ENCODE results near the gene SPSB1. TPM values are rescaled to one million over a fixed set of nuclear protein-coding genes. Genes with fewer than 3 reads are reported as not detected.

SPSB1 gene
- total and polyA plus RNA-seq, 2 experiments from 2014 or later, result 2.4 to 6.8 TPM

DNA sequence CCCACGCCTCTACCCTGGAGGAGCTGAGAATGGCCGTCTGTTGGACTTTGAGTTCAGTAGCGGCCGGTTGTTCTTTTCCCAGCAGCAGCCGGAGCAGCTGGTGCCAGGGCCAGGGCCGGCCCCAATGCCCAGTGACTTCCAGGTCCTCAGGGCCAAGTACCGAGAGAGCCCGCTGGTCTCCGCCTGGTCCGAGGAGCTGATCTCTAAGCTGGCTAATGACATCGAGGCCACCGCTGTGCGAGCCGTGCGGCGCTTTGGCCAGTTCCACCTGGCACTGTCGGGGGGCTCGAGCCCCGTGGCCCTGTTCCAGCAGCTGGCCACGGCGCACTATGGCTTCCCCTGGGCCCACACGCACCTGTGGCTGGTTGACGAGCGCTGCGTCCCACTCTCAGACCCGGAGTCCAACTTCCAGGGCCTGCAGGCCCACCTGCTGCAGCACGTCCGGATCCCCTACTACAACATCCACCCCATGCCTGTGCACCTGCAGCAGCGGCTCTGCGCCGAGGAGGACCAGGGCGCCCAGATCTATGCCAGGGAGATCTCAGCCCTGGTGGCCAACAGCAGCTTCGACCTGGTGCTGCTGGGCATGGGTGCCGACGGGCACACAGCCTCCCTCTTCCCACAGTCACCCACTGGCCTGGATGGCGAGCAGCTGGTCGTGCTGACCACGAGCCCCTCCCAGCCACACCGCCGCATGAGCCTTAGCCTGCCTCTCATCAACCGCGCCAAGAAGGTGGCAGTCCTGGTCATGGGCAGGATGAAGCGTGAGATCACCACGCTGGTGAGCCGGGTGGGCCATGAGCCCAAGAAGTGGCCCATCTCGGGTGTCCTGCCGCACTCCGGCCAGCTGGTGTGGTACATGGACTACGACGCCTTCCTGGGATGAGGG, 28.5 kb upstream of the SPSB1 start:
- no peak overlapping the region for H3K27ac Mint-ChIP-seq
- no peak overlapping the region for H3K4me2 ChIP-seq
- peaks cover 20% of the 10 kb centered on the region for H3K36me3 Mint-ChIP-seq (ENCODE audit: low read depth)
- peaks cover 12% of the 10 kb centered on the region for H3K27me3 Mint-ChIP-seq (ENCODE audit: insufficient read depth, low read depth, poor library complexity)
- H3K4me3 Mint-ChIP-seq, result no peak overlapping the region
- no peaks in the 10 kb centered on the region for H3K4me1 ChIP-seq (ENCODE audit: insufficient read depth)
- TF ChIP-seq JUNB (IDR thresholded peaks at IDR 0.05; ENCODE audit: unreplicated experiment) (no peak), NANOG (IDR thresholded peaks at IDR 0.05; ENCODE audit: borderline replicate concordance) (no peak), STAT1 (IDR thresholded peaks at IDR 0.05; ENCODE audit: unreplicated experiment) (no peak)
- no peaks in the 10 kb centered on the region for H3K79me2 ChIP-seq (replicated peaks; ENCODE audit: insufficient read depth)
- H3K9me3 Mint-ChIP-seq, result peaks cover 21% of the 10 kb centered on the region
- DNase-seq (ENCODE audit: low spot score) (no peak), ATAC-seq (no peak)
- peaks cover 3% of the 10 kb centered on the region; the same call in 1 of the 3 replicates for H3K4me1 Mint-ChIP-seq
- H3K9me2 ChIP-seq (ENCODE audit: insufficient read depth), result no peaks in the 10 kb centered on the region; the same call in 1 of the 2 replicates
- no peak overlapping the region for H3K4me3 ChIP-seq
- H3K27me3 ChIP-seq (ENCODE audit: insufficient read depth), result no peaks in the 10 kb centered on the region
- no peaks in the 10 kb centered on the region for H4K20me1 ChIP-seq (replicated peaks; ENCODE audit: insufficient read depth)
- peaks cover 10% of the 10 kb centered on the region; the same call in 1 of the 2 replicates for H3F3A ChIP-seq (replicated peaks; ENCODE audit: low read depth)
- no peaks in the 10 kb centered on the region for H3K36me3 ChIP-seq (ENCODE audit: insufficient read depth)
- no peak overlapping the region for H2AFZ ChIP-seq
- no peak overlapping the region for H3K27ac ChIP-seq (ENCODE audit: low read depth)

DNA sequence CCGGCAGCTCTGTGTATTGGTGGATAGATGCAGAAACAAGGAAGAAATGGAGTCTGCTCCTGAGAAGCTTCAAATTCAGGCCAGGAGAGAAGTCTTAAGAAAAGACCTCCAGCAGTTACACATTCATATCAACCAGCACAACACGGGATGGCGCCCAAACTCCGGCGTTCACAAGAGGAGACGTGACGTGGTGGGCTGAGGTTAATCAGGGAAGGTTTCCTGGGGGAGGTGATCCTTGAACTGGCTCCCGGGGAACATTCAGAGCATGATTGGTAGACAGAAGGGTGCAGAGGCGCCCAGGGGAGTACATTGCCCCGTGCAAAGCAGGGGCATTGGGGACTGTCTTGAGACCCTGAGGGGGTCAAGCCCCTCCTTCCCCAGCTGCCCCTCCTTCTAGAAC, 27.7 kb upstream of the SPSB1 start:
- peaks cover 3% of the 10 kb centered on the region; the same call in 1 of the 2 replicates for H3F3A ChIP-seq (replicated peaks; ENCODE audit: low read depth)
- H3K9me2 ChIP-seq (ENCODE audit: insufficient read depth), result no peaks in the 10 kb centered on the region; the same call in 1 of the 2 replicates
- no peak overlapping the region for H3K4me2 ChIP-seq
- Mint-ChIP-seq H3K36me3 (ENCODE audit: low read depth) (peaks cover 11% of the 10 kb centered on the region), H3K27me3 (ENCODE audit: insufficient read depth, low read depth, poor library complexity) (peaks cover 13% of the 10 kb centered on the region), H3K27ac (no peak overlapping the region), H3K4me1 (peaks cover 8% of the 10 kb centered on the region; the same call in 2 of the 3 replicates), H3K4me3 (no peak overlapping the region), H3K9me3 (peaks cover 13% of the 10 kb centered on the region)
- H3K27ac ChIP-seq (ENCODE audit: low read depth), result no peak overlapping the region
- H2AFZ ChIP-seq, result no peak overlapping the region
- H3K4me3 ChIP-seq, result no peak overlapping the region
- H3K27me3 ChIP-seq (ENCODE audit: insufficient read depth), result no peaks in the 10 kb centered on the region
- ATAC-seq (no peak), DNase-seq (ENCODE audit: low spot score) (no peak)
- no peaks in the 10 kb centered on the region for H4K20me1 ChIP-seq (replicated peaks; ENCODE audit: insufficient read depth)
- no peaks in the 10 kb centered on the region for H3K79me2 ChIP-seq (replicated peaks; ENCODE audit: insufficient read depth)
- H3K36me3 ChIP-seq (ENCODE audit: insufficient read depth), result no peaks in the 10 kb centered on the region
- peaks cover under 1% of the 10 kb centered on the region; the same call in 1 of the 2 replicates for H3K4me1 ChIP-seq (ENCODE audit: insufficient read depth)
- TF ChIP-seq, protein P1, sequence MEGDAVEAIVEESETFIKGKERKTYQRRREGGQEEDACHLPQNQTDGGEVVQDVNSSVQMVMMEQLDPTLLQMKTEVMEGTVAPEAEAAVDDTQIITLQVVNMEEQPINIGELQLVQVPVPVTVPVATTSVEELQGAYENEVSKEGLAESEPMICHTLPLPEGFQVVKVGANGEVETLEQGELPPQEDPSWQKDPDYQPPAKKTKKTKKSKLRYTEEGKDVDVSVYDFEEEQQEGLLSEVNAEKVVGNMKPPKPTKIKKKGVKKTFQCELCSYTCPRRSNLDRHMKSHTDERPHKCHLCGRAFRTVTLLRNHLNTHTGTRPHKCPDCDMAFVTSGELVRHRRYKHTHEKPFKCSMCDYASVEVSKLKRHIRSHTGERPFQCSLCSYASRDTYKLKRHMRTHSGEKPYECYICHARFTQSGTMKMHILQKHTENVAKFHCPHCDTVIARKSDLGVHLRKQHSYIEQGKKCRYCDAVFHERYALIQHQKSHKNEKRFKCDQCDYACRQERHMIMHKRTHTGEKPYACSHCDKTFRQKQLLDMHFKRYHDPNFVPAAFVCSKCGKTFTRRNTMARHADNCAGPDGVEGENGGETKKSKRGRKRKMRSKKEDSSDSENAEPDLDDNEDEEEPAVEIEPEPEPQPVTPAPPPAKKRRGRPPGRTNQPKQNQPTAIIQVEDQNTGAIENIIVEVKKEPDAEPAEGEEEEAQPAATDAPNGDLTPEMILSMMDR (conservative IDR thresholded peaks at IDR 0.05; ENCODE audit: low read depth in 2 of 2), result no peak
- TF ChIP-seq STAT1 (IDR thresholded peaks at IDR 0.05; ENCODE audit: unreplicated experiment), result no peak
- no peak for TF ChIP-seq NANOG (IDR thresholded peaks at IDR 0.05; ENCODE audit: borderline replicate concordance)
- TF ChIP-seq ZNF114 (CRISPR knock-in tag; IDR thresholded peaks at IDR 0.05), result no peak
- TF ChIP-seq POLR2AphosphoS5 (IDR thresholded peaks at IDR 0.05; ENCODE audit: low read depth), result no peak
- no peak for TF ChIP-seq ZNF331 (CRISPR knock-in tag; IDR thresholded peaks at IDR 0.05; ENCODE audit: low read depth)
- TF ChIP-seq, protein P2, sequence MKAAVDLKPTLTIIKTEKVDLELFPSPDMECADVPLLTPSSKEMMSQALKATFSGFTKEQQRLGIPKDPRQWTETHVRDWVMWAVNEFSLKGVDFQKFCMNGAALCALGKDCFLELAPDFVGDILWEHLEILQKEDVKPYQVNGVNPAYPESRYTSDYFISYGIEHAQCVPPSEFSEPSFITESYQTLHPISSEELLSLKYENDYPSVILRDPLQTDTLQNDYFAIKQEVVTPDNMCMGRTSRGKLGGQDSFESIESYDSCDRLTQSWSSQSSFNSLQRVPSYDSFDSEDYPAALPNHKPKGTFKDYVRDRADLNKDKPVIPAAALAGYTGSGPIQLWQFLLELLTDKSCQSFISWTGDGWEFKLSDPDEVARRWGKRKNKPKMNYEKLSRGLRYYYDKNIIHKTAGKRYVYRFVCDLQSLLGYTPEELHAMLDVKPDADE (IDR thresholded peaks at IDR 0.05), result no peak
- TF ChIP-seq, protein P3, sequence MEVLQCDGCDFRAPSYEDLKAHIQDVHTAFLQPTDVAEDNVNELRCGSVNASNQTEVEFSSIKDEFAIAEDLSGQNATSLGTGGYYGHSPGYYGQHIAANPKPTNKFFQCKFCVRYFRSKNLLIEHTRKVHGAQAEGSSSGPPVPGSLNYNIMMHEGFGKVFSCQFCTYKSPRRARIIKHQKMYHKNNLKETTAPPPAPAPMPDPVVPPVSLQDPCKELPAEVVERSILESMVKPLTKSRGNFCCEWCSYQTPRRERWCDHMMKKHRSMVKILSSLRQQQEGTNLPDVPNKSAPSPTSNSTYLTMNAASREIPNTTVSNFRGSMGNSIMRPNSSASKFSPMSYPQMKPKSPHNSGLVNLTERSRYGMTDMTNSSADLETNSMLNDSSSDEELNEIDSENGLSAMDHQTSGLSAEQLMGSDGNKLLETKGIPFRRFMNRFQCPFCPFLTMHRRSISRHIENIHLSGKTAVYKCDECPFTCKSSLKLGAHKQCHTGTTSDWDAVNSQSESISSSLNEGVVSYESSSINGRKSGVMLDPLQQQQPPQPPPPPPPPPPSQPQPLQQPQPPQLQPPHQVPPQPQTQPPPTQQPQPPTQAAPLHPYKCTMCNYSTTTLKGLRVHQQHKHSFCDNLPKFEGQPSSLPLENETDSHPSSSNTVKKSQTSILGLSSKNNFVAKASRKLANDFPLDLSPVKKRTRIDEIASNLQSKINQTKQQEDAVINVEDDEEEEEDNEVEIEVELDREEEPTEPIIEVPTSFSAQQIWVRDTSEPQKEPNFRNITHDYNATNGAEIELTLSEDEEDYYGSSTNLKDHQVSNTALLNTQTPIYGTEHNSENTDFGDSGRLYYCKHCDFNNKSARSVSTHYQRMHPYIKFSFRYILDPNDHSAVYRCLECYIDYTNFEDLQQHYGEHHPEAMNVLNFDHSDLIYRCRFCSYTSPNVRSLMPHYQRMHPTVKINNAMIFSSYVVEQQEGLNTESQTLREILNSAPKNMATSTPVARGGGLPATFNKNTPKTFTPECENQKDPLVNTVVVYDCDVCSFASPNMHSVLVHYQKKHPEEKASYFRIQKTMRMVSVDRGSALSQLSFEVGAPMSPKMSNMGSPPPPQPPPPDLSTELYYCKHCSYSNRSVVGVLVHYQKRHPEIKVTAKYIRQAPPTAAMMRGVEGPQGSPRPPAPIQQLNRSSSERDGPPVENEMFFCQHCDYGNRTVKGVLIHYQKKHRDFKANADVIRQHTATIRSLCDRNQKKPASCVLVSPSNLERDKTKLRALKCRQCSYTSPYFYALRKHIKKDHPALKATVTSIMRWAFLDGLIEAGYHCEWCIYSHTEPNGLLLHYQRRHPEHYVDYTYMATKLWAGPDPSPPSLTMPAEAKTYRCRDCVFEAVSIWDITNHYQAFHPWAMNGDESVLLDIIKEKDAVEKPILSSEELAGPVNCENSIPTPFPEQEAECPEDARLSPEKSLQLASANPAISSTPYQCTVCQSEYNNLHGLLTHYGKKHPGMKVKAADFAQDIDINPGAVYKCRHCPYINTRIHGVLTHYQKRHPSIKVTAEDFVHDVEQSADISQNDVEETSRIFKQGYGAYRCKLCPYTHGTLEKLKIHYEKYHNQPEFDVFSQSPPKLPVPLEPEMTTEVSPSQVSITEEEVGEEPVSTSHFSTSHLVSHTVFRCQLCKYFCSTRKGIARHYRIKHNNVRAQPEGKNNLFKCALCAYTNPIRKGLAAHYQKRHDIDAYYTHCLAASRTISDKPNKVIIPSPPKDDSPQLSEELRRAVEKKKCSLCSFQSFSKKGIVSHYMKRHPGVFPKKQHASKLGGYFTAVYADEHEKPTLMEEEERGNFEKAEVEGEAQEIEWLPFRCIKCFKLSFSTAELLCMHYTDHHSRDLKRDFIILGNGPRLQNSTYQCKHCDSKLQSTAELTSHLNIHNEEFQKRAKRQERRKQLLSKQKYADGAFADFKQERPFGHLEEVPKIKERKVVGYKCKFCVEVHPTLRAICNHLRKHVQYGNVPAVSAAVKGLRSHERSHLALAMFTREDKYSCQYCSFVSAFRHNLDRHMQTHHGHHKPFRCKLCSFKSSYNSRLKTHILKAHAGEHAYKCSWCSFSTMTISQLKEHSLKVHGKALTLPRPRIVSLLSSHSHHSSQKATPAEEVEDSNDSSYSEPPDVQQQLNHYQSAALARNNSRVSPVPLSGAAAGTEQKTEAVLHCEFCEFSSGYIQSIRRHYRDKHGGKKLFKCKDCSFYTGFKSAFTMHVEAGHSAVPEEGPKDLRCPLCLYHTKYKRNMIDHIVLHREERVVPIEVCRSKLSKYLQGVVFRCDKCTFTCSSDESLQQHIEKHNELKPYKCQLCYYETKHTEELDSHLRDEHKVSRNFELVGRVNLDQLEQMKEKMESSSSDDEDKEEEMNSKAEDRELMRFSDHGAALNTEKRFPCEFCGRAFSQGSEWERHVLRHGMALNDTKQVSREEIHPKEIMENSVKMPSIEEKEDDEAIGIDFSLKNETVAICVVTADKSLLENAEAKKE (CRISPR knock-in tag; IDR thresholded peaks at IDR 0.05), result no peak
- no peak for TF ChIP-seq EZH2phosphoT487 (IDR thresholded peaks at IDR 0.05; ENCODE audit: unreplicated experiment)
- TF ChIP-seq CREB1 (CRISPR knock-in tag; IDR thresholded peaks at IDR 0.05; ENCODE audit: low read depth), result no peak
- no peak for TF ChIP-seq JUNB (IDR thresholded peaks at IDR 0.05; ENCODE audit: unreplicated experiment)
- no peak for TF ChIP-seq EZH2 (IDR thresholded peaks at IDR 0.05; ENCODE audit: low read depth, unreplicated experiment)

Data from GM23338 (cell line).